Measurements from ENCODE around the gene MGARP.

DNA sequence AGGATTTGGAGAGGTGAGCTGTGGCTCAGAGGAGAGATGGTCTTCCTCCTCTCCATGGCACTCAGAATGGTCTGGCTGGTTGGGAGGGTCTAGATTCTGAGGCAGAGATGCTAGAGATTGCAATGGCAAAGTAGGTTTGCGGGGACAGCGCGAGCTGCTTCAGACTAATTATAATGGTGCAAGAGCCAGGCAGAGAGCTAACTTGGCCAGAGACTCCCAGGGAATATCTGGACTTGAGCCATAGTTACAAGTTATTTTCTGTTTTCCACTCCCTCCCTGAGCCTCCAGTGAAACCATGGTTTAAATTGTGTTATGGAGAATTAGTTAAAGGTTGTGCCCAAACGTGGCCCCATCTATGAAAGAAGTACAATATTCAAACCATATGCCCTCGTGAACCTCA lies 58.3 kb downstream of the MGARP start:
- TF ChIP-seq, protein P1, sequence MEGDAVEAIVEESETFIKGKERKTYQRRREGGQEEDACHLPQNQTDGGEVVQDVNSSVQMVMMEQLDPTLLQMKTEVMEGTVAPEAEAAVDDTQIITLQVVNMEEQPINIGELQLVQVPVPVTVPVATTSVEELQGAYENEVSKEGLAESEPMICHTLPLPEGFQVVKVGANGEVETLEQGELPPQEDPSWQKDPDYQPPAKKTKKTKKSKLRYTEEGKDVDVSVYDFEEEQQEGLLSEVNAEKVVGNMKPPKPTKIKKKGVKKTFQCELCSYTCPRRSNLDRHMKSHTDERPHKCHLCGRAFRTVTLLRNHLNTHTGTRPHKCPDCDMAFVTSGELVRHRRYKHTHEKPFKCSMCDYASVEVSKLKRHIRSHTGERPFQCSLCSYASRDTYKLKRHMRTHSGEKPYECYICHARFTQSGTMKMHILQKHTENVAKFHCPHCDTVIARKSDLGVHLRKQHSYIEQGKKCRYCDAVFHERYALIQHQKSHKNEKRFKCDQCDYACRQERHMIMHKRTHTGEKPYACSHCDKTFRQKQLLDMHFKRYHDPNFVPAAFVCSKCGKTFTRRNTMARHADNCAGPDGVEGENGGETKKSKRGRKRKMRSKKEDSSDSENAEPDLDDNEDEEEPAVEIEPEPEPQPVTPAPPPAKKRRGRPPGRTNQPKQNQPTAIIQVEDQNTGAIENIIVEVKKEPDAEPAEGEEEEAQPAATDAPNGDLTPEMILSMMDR (conservative IDR thresholded peaks at IDR 0.05 in 1 of 2, IDR thresholded peaks at IDR 0.05 in 1 of 2; ENCODE audit: low read depth in 1 of 2, low read length in 2 of 2) = no peak
- no peak for TF ChIP-seq EZH2 (IDR thresholded peaks at IDR 0.05; ENCODE audit: low read length, missing control alignments)

All from fibroblast of lung (primary cell).